H9 (cell line): ENCODE data around the gene NCAM2. TPM values are rescaled to one million over a fixed set of nuclear protein-coding genes. Genes with fewer than 3 reads are reported as not detected.

Experiments
- DNase-seq: peaks from one replicate; pipeline ENCODE4 v3.0.0-alpha.2; 2017
- H2AFZ ChIP-seq: one replicate; pipeline ENCODE4 v1.6.1; 2013; ENCODE audit warnings: mild to moderate bottlenecking, low read length, control low read depth, moderate library complexity
- H2AK5ac ChIP-seq: 2 replicates; pipeline ENCODE4 v1.6.1; 2013; ENCODE audit warnings: low read length, control low read depth, mixed read lengths; ENCODE audit not compliant: insufficient read length
- H2BK120ac ChIP-seq: one replicate; pipeline ENCODE4 v1.6.1; 2013; ENCODE audit warnings: low read depth, mild to moderate bottlenecking, low read length, control low read depth, inconsistent platforms; ENCODE audit not compliant: poor library complexity, severe bottlenecking
- H2BK12ac ChIP-seq: 2 replicates; pipeline ENCODE4 v1.6.1; 2013; ENCODE audit warnings: low read length, control low read depth, mixed read lengths, low read depth; ENCODE audit not compliant: insufficient read length
- H2BK15ac ChIP-seq: 2 replicates; pipeline ENCODE4 v1.6.1; 2013; ENCODE audit warnings: low read depth, low read length, control low read depth
- H2BK20ac ChIP-seq: one replicate; pipeline ENCODE4 v1.6.1; 2013; ENCODE audit warnings: low read depth, mild to moderate bottlenecking, low read length, control low read depth, inconsistent platforms; ENCODE audit not compliant: poor library complexity, severe bottlenecking
- H2BK5ac ChIP-seq: 2 replicates; pipeline ENCODE4 v1.6.1; 2013; ENCODE audit warnings: low read length, control low read depth, mixed read lengths; ENCODE audit not compliant: insufficient read length
- H3K14ac ChIP-seq: 2 replicates; pipeline ENCODE4 v1.6.1; 2013; ENCODE audit warnings: low read length, control low read depth; ENCODE audit not compliant: insufficient read depth
- H3K18ac ChIP-seq: 2 replicates; pipeline ENCODE4 v1.6.1; 2013; ENCODE audit warnings: low read depth, mild to moderate bottlenecking, mixed read lengths, low read length, control low read depth; ENCODE audit not compliant: insufficient read length
- H3K23ac ChIP-seq: 2 replicates; pipeline ENCODE4 v1.6.1; 2013; ENCODE audit warnings: low read length, control low read depth, mixed read lengths, low read depth; ENCODE audit not compliant: insufficient read length
- H3K23me2 ChIP-seq: 2 replicates; pipeline ENCODE4 v1.6.1; 2013; ENCODE audit warnings: low read depth, mild to moderate bottlenecking, mixed read lengths, low read length, control low read depth; ENCODE audit not compliant: insufficient read length, poor library complexity, severe bottlenecking
- H3K27ac ChIP-seq: 2 replicates; pipeline ENCODE4 v1.5.1; 2013; ENCODE audit warnings: low read length, control low read depth, mixed read lengths, low read depth; ENCODE audit not compliant: insufficient read length
- H3K27me3 ChIP-seq: 2 replicates; pipeline ENCODE4 v1.6.1; 2013; ENCODE audit warnings: low read length, control low read depth, inconsistent platforms; ENCODE audit not compliant: insufficient read depth
- H3K4ac ChIP-seq: 2 replicates; pipeline ENCODE4 v1.6.1; 2013; ENCODE audit warnings: low read depth, mild to moderate bottlenecking, control low read depth, inconsistent platforms, low read length, moderate library complexity
- H3K4me1 ChIP-seq: 2 replicates; pipeline ENCODE4 v1.6.1; 2013; ENCODE audit warnings: low read length, control low read depth, inconsistent platforms; ENCODE audit not compliant: insufficient read depth
- H3K4me2 ChIP-seq: 2 replicates; pipeline ENCODE4 v1.6.1; 2013; ENCODE audit warnings: low read length, control low read depth, mixed read lengths; ENCODE audit not compliant: insufficient read length, insufficient read depth
- H3K56ac ChIP-seq: 2 replicates; pipeline ENCODE4 v1.6.1; 2013; ENCODE audit warnings: low read depth, mild to moderate bottlenecking, mixed read lengths, low read length, control low read depth; ENCODE audit not compliant: insufficient read length
- H3K79me1 ChIP-seq: 2 replicates; pipeline ENCODE4 v1.6.1; 2013; ENCODE audit warnings: low read depth, mild to moderate bottlenecking, moderate library complexity, low read length, control low read depth, inconsistent platforms; ENCODE audit not compliant: insufficient read depth, poor library complexity, severe bottlenecking
- H3K79me2 ChIP-seq: 2 replicates; pipeline ENCODE4 v1.6.1; 2013; ENCODE audit warnings: low read length, control low read depth, inconsistent platforms; ENCODE audit not compliant: insufficient read depth
- H3K9ac ChIP-seq: 2 replicates; pipeline ENCODE4 v1.6.1; 2013; ENCODE audit warnings: low read length, control low read depth, mixed read lengths; ENCODE audit not compliant: insufficient read length; ENCODE audit errors: extremely low read depth
- H3K9me3 ChIP-seq: one replicate; pipeline ENCODE4 v1.6.1; 2013; ENCODE audit warnings: low read depth, low read length, inconsistent platforms; ENCODE audit not compliant: control insufficient read depth
- H3T11ph ChIP-seq: one replicate; pipeline ENCODE4 v1.6.1; 2013; ENCODE audit warnings: mild to moderate bottlenecking, low read length, control low read depth, inconsistent platforms
- H4K20me1 ChIP-seq: one replicate; pipeline ENCODE4 v1.6.1; 2013; ENCODE audit not compliant: control insufficient read depth, insufficient read length, insufficient read depth
- H4K5ac ChIP-seq: 2 replicates; pipeline ENCODE4 v1.6.1; 2013; ENCODE audit warnings: low read depth, mild to moderate bottlenecking, mixed read lengths, low read length, control low read depth; ENCODE audit not compliant: insufficient read length
- H4K8ac ChIP-seq: replicated peaks from 2 replicates; pipeline ENCODE4 v1.6.1; 2013; ENCODE audit warnings: low read length, control low read depth, mixed read lengths, low read depth; ENCODE audit not compliant: insufficient read length
- H4K91ac ChIP-seq: 2 replicates; pipeline ENCODE4 v1.6.1; 2013; ENCODE audit warnings: low read depth, mild to moderate bottlenecking, moderate library complexity, mixed read lengths, low read length, control low read depth; ENCODE audit not compliant: insufficient read length
- H3K27ac Mint-ChIP-seq, 3 experiments: 2 replicates in 2 of 3; 3 replicates in 1 of 3; pipeline ENCODE4 v1.8.0; 2020 to 2021; ENCODE audit warnings: mixed read lengths in 3 of 3, mild to moderate bottlenecking in 1 of 3, moderate library complexity in 1 of 3
- H3K27me3 Mint-ChIP-seq: 2 replicates; pipeline ENCODE4 v1.8.0; 2021; ENCODE audit warnings: low read depth, mild to moderate bottlenecking, moderate library complexity, mixed read lengths
- H3K36me3 Mint-ChIP-seq, 3 experiments: 2 replicates in 2 of 3; 3 replicates in 1 of 3; pipeline ENCODE4 v1.8.0; 2020 to 2021; ENCODE audit warnings: low read depth in 3 of 3, mixed read lengths in 3 of 3; ENCODE audit not compliant: insufficient read depth in 1 of 3
- H3K4me1 Mint-ChIP-seq, 2 experiments: 2 replicates each; pipeline ENCODE4 v1.8.0; 2020; ENCODE audit warnings: mixed read lengths in 2 of 2
- H3K4me3 Mint-ChIP-seq, 2 experiments: 2 replicates in 1 of 2; 3 replicates in 1 of 2; pipeline ENCODE4 v1.8.0; 2020 to 2021; ENCODE audit warnings: mild to moderate bottlenecking in 2 of 2, mixed read lengths in 2 of 2, moderate library complexity in 1 of 2
- H3K9me3 Mint-ChIP-seq, 2 experiments: 2 replicates in 1 of 2; 3 replicates in 1 of 2; pipeline ENCODE4 v1.8.0; 2020; ENCODE audit warnings: mild to moderate bottlenecking in 2 of 2, mixed read lengths in 2 of 2, moderate library complexity in 1 of 2
- WGBS: extraction: QIAGEN DNeasy Blood & Tissue Kit; methylation state at CpG from one replicate; pipeline ENCODE4 v1.1.7; 2013; ENCODE audit warnings: missing lambda C conversion rate, low lambda C conversion rate, mixed read lengths; ENCODE audit not compliant: insufficient read length; ENCODE audit errors: extremely low coverage; 5-methylcytosine and 5-hydroxymethylcytosine counted together
- total RNA-seq: library from RNA; stranded (reverse); gene quantifications from 2 replicates; pipeline ENCODE4 v1.2.1, GENCODE V29; 2021
- TF ChIP-seq, protein P1 (sequence below): fragments of 200-600 bp; sonication (generic); conservative IDR thresholded peaks from 3 replicates; pipeline ENCODE4 v1.8.0; 2021; ENCODE audit warnings: antibody characterized with exemption, mild to moderate bottlenecking

NCAM2 gene
- total RNA-seq, 1 experiment from 2014 or later: 2.2 TPM

DNA sequence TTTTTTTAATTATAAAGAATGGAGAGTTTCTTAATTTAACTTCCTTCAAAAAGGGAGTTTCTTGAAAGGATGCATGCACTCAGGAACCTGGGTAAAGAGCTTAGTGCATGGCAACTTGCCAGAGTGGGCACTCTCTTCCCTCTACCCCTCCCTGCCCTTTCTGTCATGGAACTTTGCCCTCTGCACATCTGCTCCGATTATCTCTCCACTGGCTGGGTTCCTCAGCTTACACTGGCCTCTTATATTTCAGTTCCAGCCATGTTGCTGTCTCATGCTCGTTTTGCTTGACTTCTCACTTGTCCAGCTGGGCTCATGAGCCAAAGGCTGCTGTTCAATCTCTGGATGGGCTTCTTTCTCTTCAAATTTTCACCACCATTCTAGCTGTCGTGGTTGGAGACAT is 87.0 kb downstream of the NCAM2 start:
- Histone ChIP-seq H3K14ac (no peak overlapping the region), H2AFZ (no peak overlapping the region), H3K4ac (no peak overlapping the region), H3K18ac (no peak overlapping the region), H2BK120ac (no peak overlapping the region), H3K79me2 (no peaks in the 10 kb centered on the region), H3K4me1 (no peaks in the 10 kb centered on the region), H4K5ac (no peak overlapping the region), H4K8ac (no peak overlapping the region), H2BK5ac (no peak overlapping the region), H4K20me1 (no peaks in the 10 kb centered on the region), H2BK12ac (no peak overlapping the region), H3K56ac (no peak overlapping the region), H3K27me3 (no peaks in the 10 kb centered on the region), H2AK5ac (no peak overlapping the region), H3K4me2 (no peak overlapping the region), H3T11ph (no peak overlapping the region), H3K79me1 (no peaks in the 10 kb centered on the region), H3K23me2 (no peaks in the 10 kb centered on the region), H3K27ac (no peak overlapping the region), H3K9ac (no peak overlapping the region), H4K91ac (no peak overlapping the region), H2BK15ac (no peak overlapping the region), H2BK20ac (no peak overlapping the region), H3K9me3 (no peaks in the 10 kb centered on the region), H3K23ac (no peak overlapping the region)
- TF ChIP-seq, protein P1, sequence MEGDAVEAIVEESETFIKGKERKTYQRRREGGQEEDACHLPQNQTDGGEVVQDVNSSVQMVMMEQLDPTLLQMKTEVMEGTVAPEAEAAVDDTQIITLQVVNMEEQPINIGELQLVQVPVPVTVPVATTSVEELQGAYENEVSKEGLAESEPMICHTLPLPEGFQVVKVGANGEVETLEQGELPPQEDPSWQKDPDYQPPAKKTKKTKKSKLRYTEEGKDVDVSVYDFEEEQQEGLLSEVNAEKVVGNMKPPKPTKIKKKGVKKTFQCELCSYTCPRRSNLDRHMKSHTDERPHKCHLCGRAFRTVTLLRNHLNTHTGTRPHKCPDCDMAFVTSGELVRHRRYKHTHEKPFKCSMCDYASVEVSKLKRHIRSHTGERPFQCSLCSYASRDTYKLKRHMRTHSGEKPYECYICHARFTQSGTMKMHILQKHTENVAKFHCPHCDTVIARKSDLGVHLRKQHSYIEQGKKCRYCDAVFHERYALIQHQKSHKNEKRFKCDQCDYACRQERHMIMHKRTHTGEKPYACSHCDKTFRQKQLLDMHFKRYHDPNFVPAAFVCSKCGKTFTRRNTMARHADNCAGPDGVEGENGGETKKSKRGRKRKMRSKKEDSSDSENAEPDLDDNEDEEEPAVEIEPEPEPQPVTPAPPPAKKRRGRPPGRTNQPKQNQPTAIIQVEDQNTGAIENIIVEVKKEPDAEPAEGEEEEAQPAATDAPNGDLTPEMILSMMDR: no peak
- H3K27ac Mint-ChIP-seq: no peak overlapping the region
- no peaks in the 10 kb centered on the region for H3K36me3 Mint-ChIP-seq
- no peaks in the 10 kb centered on the region for H3K27me3 Mint-ChIP-seq
- no peak overlapping the region for H3K4me3 Mint-ChIP-seq
- H3K9me3 Mint-ChIP-seq: no peaks in the 10 kb centered on the region
- no peaks in the 10 kb centered on the region for H3K4me1 Mint-ChIP-seq
- no CpG with 5 or more reads among the region's 3 CpGs for WGBS
- DNase-seq: no peak
